Astrocyte (in vitro differentiated cells and primary cell): ENCODE data around the gene TLR6.

ENCODE experiments used
- EZH2 ChIP-seq: IDR thresholded peaks from 2 replicates; pipeline ENCODE4 v1.6.1; 2012; ENCODE audit warnings: mild to moderate bottlenecking, low read length, inconsistent platforms; ENCODE audit not compliant: insufficient read depth
- TF ChIP-seq, protein P1 (sequence below): IDR thresholded peaks from 2 replicates; pipeline ENCODE4 v1.5.1; 2011; ENCODE audit warnings: low read depth, mild to moderate bottlenecking, inconsistent platforms, low read length, moderate library complexity; ENCODE audit not compliant: insufficient read depth

GRCh38 chr4:38783109-38783460, 73.5 kb downstream of the TLR6 start:
- no peak for TF ChIP-seq EZH2
- TF ChIP-seq, protein P1, sequence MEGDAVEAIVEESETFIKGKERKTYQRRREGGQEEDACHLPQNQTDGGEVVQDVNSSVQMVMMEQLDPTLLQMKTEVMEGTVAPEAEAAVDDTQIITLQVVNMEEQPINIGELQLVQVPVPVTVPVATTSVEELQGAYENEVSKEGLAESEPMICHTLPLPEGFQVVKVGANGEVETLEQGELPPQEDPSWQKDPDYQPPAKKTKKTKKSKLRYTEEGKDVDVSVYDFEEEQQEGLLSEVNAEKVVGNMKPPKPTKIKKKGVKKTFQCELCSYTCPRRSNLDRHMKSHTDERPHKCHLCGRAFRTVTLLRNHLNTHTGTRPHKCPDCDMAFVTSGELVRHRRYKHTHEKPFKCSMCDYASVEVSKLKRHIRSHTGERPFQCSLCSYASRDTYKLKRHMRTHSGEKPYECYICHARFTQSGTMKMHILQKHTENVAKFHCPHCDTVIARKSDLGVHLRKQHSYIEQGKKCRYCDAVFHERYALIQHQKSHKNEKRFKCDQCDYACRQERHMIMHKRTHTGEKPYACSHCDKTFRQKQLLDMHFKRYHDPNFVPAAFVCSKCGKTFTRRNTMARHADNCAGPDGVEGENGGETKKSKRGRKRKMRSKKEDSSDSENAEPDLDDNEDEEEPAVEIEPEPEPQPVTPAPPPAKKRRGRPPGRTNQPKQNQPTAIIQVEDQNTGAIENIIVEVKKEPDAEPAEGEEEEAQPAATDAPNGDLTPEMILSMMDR: no peak
